Activated CD4-positive, CD25-positive, alpha-beta regulatory T cell treated with anti-CD3 and anti-CD28 coated beads, Interleukin-2, amount 50 U/mL, for 16 hours (primary cell): Measurements from ENCODE around the gene CTSW.
A peak's percentile ranks its signal among the peaks of the same experiment; 100 is the strongest.
"Not testable (repeated sequence)": the region's sequence is repeated elsewhere in the genome, so short reads cannot be mapped to it uniquely, and the experiment has no call there.

ENCODE experiments used
- DNase-seq: peaks from one replicate; pipeline ENCODE4 v3.0.0-alpha.2; 2020; ENCODE audit warnings: low read depth, low spot score

The CTSW gene

DNA sequence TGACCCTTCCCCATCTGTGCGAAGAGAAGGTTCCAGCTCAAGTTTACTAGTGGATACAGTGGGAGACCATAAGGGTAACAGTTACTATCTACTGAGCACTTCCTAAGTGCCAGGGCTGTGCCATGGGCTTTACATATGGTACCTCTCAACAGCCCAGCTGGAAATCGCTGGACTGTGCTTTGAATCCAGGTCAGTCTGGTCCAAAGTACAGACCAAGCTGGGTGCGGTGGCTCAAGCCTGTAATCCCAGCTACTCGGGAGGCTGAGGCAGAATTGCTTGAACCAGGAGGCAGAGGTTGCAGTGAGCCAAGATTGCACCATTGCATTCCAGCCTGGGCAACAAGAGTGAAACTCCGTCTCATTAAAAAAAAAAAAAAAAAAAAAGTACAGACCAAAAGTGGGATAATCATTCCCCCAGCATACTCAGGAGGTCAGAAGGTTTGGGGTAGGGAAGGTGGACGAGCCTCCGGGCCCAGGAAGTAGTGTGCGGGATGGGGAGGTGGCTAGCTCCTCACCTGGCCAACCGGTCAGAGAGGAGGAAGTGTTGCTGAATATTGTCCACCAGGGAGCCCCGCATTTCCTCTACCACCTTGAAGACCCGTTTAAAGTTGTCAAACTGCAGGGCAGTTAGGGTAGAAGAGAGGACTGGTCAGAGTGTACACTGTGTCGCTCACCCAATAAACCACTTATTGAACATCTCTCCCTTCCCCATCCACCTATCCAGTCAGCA, 6.3 kb downstream of the CTSW start:
- no peak for DNase-seq

DNA sequence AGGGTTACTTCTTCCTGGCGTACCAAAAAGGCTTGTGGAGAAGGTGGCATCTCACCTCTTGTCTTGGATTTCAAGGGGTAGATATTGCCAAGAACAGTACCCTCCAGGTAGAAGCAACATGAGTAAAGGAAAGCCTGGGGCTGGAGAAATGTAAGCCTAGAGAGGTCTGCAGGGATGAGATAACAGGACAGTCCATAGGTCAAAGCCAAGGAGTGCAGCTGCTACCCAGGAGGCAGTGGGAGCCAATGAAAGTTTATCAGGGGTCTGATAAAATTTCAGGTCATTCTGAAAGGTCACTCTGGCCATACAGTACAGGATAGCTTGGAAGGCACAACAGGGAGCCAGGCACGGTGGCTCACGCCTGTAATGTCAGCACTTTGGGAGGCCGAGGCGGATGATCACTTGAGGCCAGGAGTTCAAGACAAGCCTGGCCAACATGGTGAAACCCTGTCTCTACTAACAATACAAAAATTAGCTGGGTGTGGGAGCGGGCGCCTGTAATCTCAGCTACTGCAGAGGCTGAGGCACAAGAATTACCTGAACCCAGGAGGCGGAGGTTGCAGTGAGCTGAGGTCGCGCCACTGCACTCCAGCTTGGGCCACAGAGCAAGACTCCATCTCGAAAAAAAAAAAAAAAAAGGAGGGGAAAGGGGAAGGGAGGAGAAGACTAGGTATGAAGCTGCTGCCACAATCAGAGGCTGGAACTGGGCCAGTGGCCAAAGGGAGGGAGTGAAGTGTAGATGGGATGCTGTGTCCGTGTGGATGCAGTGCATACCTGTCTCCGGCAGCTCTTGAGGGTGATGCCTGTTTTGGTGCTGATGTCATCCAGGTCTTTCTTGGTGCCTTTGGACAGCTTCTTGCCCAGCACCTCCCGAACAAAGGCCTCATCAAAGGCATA, 7.4 kb downstream of the CTSW start:
- no peak for DNase-seq

DNA sequence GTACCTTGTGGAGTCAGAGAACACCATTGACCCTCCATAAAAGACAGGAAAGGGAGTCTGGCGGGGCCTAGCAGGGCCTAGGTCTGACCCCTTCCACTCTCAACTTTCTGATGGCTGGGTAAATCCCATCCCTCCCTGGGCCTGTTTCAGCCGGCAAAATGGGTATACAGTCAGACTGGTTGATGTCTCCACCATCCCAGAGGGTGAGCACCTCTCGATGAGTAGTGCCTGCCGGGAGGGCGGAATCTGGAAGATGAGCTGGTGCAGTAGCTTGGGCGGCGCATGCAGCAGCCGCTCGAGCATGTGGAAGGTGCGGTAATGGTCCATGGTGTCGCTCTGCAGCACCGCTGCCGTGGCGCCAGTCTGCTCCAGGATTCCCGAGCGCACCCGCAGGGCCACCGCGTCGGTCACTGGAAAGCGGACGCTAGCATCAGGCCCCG, 8.1 kb downstream of the CTSW start:
- DNase-seq, result no peak

DNA sequence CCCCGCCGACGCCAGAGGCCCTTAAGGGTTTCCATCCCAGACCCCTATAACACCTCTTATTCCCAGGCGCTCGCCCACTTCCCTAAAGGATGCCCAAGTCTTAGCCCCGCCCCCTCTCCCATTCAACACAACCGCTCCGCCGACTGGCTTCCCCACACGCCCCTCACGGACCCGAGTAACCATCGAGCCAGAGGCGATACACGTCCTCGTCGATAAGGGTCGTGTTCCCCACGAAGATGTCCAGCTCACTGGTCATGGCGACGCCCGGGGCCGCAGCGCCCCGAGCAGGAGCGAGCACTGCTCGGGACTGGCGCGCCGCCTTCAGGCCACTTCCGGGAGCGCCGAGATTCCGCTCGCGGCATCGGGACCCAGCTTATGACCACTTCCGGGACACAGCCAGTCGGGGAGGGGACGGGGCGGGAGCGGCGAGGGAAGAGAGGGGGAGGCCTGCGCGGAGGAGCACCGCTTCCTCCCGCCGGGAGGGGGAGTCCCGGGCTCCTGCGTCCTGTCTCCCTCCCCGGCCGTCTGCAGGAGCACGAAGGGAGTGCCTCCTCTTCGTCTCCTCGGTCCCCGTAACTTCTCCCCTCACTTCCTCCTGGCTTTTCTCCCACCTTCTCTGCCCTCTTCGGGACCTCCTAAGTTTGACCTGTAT, 8.7 kb downstream of the CTSW start, which contains the start of gene FIBP:
Gene FIBP (minus strand): TSS at position 309 of the 652 bp plus-strand sequence. CDS start 53 bp downstream, at position 256.
- DNase-seq, result peak; percentile 94

DNA sequence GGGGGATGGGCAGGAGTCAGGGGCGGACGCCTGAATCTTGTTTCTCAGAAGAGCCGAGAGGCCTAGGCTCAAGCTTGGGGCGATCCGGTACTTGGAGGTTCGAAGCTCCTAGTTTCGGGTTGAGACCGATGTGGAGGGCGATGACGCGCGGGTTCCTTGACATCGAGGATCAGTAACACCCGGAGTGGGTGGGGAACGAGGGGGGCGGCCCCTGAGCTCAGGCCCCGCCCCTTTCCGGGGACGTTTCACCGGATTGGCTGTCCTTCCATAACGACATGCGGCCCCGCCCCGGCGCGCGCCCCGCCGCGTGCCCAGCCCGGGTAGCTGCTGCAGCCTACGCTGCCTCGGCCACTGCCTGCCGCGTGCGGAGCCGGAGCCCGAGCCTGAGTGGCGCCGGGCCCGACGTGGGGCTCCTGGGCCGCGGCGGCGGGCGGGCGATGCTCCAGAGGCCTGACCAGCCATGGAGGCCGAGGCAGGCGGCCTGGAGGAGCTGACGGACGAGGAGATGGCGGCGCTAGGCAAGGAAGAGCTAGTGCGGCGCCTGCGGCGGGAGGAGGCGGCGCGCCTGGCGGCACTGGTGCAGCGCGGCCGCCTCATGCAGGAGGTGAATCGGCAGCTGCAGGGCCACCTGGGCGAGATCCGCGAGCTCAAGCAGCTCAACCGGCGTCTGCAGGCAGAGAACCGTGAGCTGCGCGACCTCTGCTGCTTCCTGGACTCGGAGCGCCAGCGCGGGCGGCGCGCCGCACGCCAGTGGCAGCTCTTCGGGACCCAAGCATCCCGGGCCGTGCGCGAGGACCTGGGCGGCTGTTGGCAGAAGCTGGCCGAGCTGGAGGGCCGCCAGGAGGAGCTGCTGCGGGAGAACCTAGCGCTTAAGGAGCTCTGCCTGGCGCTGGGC, 10.9 kb downstream of the CTSW start, which contains the start of gene CCDC85B:
Gene CCDC85B (plus strand): TSS at position 350 of the 895 bp plus-strand sequence. CDS start 111 bp downstream, at position 461.
- DNase-seq, result peak; percentile 96

DNA sequence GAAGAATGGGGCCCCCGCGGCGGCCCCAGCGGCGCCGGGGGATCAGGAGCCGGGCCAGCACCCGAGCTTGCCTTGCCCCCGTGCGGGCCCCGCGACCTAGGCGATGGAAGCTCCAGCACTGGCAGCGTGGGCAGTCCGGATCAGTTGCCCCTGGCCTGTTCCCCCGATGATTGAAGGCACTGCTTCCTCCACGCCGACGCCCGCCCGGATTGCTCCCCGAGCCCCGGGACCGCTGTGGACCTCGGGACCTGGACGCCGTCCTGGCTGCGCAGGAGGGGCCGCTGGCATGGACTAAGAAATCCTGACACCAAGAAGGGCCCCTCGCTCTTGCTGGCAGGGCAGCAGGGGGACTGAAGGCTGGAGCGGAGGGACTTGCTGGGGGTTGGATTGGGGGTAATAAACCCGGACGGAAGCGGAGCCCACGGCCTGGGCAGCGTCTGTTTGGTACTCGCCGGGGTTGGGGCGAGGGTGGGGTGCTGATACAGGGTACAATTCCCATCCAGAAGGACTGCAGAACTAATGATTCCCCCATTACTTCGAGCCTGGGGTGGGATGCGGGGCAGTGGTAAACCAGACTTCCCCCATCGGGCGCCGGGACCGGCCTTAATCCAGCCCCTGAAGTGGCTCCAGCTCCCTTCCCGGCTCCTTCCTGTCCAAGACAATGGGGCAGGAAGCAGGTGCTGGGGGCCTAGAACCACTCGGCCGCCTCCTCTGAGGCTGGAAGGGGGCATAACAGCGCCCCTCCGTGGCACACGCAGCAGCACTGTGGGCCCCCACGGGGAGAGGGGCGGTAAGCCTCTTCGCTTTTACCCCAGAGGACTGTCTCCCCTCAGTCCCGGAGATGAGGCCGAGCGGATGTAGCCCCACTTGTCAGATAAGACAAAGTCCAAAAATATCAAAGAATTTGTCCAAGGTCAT, 11.8 kb downstream of the CTSW start:
- DNase-seq, result no peak

DNA sequence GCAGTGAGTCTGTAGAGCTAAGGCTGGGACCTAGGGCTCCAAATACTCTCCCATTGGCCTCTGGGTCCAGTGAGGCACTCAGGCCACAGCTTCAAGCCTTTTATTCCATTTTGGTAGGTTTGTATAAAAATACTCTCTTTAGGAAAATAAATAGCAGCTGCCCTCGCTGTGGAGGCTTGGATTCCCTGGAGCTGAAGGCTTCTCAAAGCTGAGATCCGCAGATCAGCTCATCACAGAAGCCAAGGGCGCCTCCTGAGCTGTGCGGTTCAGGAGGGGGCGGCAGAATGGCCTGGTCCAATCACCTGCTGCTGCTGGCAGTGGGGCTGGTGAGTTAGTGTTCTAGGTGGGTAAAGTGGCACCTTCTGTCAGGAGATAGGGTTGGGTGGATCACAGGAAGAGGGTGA, 12.5 kb downstream of the CTSW start:
- not testable (repeated sequence) for DNase-seq

DNA sequence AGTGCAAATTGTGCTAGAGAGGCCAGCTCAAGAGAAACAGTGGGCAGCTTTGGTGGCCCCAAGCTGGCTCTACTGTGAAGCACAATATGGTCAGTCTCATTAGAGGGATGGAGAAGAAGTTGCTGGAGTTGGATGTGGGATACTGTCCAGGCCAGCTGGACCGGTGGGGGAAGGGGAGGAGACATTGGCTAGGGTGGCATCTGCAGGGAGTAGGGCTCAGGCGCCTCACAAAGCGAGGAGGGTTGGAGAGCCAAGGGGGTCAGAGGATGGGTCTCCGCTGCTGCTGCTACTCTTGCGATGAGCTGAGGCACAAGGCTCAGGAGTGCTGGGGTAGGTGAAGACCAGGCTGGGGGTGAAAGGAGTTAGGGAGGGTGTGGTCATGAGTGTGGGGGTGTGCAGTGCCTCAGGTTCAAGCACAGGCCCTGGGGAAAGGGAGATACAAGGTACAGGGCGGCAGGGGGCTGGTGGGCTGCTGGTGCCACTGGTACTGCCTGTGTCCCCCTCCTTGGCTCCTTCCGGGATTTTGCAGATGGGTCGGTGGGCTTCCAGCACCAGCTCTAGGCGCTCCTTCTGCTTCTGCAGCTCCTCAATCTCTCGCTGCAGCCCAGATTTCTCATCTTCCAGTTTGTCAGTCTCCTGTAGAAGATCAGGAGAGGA, 13.2 kb downstream of the CTSW start:
- no peak for DNase-seq

DNA sequence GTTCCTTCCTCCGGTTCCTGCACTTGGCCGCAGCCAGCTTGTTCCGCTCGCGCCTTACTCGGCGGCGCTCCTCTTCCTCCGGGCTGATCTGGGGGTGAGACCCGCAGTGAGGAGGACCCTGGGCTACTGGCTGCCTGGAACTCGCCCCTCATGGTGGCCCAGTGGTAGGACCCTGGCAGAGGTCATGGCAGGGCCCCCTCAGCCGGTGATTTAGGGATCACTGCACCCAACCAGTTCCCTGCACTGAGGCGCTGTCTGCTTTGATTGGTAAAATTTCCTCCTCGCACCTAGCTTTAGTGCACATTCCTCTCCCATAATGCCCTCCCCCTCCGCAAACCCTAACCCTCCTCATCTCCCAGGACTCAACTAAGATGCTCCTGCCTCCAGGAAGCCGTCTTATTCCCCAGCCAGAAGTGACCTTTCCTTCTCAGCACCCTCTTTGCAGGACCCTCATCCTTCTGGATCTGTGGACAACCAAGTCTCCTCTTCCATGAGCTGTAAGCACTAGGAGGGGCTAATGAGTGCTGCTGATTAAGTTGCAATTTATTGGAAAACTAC, 14.5 kb downstream of the CTSW start:
- DNase-seq, result no peak

DNA sequence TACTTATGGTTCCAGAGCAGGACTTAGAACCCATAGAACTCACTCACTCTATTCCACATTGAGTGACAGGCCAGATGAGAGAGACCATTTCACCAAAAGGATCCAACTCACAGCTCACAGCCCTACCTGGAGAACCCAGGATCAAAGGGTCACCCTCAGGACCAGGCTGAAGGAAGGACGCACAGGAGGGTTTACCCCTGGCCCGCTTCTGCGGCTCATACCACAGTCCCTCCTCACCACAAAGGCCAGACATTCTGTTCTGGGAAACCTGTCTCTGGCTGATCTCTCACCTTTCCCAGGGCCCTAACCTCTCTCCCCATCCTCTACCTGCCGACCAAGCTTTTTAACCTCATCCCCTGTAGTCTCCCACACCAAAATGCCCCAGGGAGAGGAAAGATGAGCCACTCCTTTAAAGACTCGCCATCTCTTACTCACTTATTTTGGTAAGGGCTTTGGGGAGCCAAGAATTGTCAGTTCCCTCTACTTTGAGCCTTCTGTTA, 15.9 kb downstream of the CTSW start:
- DNase-seq, result no peak

DNA sequence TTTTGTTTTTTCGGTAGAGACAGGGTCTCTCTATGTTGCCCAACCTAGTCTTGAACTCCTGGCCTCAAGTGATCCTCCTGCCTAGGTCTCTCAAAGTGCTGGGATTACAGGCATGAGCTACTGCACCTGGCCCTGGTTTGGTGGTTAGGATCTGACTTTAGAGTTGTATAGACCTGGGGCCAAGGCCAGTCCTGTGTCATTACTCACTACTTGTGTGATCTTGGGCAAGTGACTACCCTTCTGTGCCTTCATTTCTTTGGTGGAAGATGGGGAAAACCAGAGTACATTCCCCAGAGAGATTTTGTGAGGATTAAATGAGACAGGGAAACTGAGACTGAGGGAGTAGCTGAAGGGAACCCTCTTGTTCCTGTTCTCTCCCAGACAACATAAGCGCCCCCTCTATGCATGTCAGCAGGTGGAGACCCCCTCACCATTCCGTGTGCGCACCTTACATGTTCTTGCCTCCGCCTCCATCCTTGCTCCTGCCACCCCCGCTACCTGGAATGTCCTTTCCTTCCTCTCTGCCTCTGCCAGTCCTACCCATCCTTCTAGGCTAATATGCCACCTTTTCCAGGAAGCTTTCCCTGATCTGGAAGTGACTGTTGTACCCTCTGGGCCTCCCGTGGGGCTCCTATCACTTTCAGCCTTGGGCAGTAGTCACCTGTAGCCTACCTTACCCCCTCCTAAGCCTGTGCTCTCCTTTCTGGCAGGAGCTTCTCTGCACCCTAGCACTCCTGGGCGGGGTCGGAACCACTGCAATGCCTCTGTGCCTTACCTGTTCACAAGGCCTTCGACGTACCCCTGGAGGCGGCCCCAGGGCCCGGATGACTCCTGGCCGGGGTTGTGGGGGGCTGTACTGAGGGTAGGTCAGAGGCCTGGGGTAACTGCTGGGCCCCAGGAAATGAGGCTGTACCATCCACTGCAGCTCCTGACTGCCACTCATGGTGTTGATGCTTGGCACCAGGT, 16.7 kb downstream of the CTSW start:
- no peak for DNase-seq

DNA sequence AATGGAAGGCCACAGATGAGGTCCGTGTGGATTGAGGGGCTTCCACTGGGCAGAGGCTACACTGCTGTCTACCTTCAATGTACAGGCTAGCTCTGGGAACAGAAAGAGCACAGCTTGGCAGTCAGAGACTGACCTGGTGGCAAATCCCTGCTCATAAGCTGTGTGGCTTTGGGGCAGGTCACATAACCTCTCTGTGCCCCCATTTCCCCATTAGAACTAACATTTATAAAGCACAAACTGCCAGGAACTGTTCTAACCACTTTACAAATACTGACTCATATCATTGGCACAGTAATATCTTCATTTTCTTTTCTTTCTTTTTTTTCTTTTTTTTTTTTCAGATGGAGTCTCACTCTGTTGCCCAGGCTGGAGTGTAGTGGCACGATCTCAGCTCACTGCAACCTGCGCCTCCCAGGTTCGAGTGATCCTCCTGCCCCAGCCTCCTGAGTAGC, 17.4 kb downstream of the CTSW start:
- DNase-seq, result no peak

DNA sequence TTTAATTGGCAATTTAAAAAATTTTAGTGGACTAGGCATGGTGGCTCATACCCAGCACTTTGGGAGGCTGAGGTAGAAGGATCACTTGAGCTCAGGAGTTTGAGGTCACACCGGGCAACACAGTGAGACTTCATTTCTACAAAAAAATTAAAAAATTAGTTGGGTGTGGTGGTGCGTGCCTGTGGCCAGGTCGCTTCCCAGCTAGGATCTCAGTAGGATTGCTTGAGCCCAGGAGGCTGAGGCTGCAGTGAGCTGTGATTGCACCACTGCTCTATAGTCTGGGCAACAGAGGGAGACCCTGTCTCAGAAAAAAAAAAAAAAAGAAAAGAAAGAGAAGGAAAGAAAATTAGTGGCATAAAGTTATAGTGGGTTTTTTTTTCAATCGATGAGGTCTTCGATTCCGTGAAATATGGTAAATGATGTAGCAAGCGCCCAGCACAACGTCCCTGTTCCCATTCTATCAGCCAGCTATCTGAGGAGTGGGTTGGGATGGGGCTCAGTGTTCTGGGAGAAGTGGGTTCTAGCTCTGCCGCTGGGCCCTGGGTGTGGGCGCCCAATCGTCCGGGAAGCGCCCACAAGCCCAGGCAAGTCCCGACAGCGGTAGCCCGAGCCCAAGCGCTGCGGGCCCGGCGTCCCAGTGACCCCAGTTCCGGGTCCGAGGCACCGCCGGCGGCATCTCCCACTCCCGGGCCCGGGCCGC, 19.2 kb downstream of the CTSW start:
- no peak for DNase-seq

DNA sequence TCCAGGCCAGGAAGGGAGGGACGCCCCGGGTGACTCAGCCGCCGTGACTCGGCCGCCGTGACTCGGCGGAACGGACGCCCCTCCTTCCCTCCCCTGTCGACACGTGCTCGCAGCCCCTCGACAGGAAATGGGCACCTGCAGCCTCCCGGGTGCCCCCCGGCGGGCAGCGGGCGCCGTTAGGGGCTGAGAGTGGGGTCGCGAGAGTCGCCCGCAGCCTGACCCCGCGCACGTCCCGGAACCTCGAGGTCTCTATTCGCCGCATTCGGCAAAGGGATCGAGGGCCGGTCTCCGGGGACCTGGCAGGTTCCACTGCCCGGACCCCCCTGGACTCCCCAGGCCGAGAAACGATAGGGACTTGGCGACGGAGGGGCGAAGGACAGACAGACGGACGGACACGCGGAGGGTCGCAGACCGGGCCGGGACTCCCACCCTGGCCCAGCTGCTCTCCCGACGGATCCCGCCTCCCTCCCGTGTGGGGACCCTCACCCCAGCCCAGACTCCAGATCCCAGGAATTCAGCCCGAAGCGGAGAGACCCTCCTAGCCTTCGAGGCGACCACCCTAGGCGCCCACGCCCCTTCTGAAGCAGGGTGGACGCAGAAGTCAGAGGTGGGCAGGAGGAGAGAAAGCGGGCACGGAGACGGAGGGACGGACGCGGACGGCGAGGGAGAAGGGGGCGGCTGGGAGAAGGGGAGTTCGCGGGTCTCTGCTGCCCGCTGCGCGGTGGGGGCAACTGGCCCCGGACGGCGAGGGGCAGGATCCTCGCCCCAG, 19.9 kb downstream of the CTSW start:
- DNase-seq, result no peak

DNA sequence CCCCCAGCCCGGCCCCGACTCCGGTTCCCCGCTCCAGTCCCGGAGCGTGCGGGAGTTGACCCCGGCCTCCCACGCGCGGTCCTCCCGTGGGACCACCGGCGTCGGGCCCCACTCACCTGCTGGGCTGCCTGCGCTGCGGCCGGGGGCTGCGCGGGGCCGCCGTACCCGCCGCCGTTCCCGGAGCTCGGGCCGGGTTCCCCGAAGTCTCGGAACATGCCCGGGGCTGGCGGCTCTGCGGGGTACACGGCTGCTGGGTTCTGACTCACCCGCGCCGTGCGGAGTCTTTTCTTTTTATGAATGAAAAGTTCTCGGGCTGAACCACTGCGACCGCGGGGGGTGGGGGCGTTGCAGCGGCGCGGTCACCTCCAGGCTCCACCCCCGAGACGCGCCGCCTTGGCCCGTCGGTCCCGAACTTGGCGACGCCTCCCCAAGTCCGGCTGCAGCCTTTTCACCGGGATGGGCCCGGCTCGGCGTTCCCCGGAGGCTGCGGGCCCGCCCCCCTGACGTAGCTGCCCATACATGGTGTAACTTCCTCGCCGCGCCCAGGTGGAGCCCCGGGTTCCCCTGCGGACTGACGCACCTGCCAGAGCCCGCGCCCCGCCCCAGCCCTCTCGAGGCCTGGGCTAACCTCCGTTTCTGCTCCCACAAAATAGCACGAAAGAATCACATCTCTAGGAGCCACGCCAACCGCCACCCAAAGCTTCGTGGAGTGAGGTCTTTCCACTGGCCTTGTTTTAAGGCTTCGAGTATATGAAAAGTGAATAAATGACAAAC, 20.7 kb downstream of the CTSW start, which contains the start of gene FOSL1:
Gene FOSL1 (minus strand): TSS at position 264 of the 774 bp plus-strand sequence. CDS start 49 bp downstream, at position 215.
- peak; percentile 85 for DNase-seq

DNA sequence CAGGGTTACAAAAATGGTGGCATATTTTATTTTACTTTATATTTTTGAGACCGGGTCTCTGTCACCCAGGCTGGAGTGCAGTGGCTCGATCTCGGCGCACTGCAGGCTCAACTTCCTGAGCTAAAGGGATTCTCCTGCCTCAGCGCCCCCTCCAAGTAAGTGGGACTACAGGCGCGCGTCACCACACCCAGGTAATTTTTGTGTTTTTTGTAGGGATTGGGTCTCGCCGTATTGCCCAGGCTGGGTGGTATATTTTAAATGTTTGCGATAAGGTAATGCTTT, 21.2 kb downstream of the CTSW start:
- DNase-seq, result no peak
